Suprapubic skin (tissue), 4 donors: ENCODE results near the gene CHFR. TPM values are rescaled to one million over a fixed set of nuclear protein-coding genes. Genes with fewer than 3 reads are reported as not detected.
"Not testable (repeated sequence)": the region's sequence is repeated elsewhere in the genome, so short reads cannot be mapped to it uniquely, and the experiment has no call there.

Source experiments
- DNase-seq, 2 donors: peaks; one replicate each; pipeline ENCODE4 v3.0.0-alpha.2; 2019; ENCODE audit warnings: low spot score in 2 of 2
- H3K27ac ChIP-seq: fragments of 200-600 bp; sonication (generic); one replicate; pipeline ENCODE4 v1.5.1; 2019
- H3K27me3 ChIP-seq: fragments of 200-600 bp; sonication (generic); one replicate; pipeline ENCODE4 v1.5.1; 2019
- H3K36me3 ChIP-seq: fragments of 200-600 bp; sonication (generic); one replicate; pipeline ENCODE4 v1.5.1; 2019
- H3K4me1 ChIP-seq: fragments of 200-600 bp; sonication (generic); one replicate; pipeline ENCODE4 v1.5.1; 2019
- H3K4me3 ChIP-seq: fragments of 200-600 bp; sonication (generic); one replicate; pipeline ENCODE4 v1.5.1; 2019; ENCODE audit warnings: mild to moderate bottlenecking
- H3K9me3 ChIP-seq: fragments of 200-600 bp; sonication (generic); one replicate; pipeline ENCODE4 v1.5.1; 2019
- EP300 ChIP-seq: sonication (generic); formaldehyde crosslinking; IDR thresholded peaks from one replicate; pipeline ENCODE4 v1.6.1; 2017; ENCODE audit warnings: antibody characterized with exemption
- POLR2A ChIP-seq, 2 donors: fragments of 450-650 bp; IDR thresholded peaks; one replicate each; pipeline ENCODE4 v1.6.1; 2017; ENCODE audit warnings: antibody characterized with exemption in 2 of 2, mild to moderate bottlenecking in 2 of 2, moderate library complexity in 2 of 2
- POLR2AphosphoS5 ChIP-seq, 3 donors: sonication (generic); formaldehyde crosslinking; IDR thresholded peaks; one replicate each; pipeline ENCODE4 v1.6.1; 2017; ENCODE audit warnings: antibody characterized with exemption in 3 of 3
- WGBS: methylation state at CpG from one replicate; pipeline ENCODE4 v1.1.5; 2018; 5-methylcytosine and 5-hydroxymethylcytosine counted together
- total RNA-seq, 4 donors: library from RNA; depleted of rRNA; stranded (reverse); fragments of >200 nt; gene quantifications; one replicate each; pipeline ENCODE4 v1.1.0, GENCODE V29; 2016
- TF ChIP-seq, protein P1 (sequence below), 2 donors: fragments of 200-600 bp in 1 of 2; fragments of 450-650 bp in 1 of 2; sonication (generic) in 1 of 2; IDR thresholded peaks; one replicate each; pipeline ENCODE4 v1.5.1; 2016 to 2019; ENCODE audit warnings: antibody characterized with exemption in 2 of 2, mild to moderate bottlenecking in 1 of 2, moderate library complexity in 1 of 2

Gene CHFR
- total RNA-seq, 4 donors from 2014 or later: 31.4 to 57.9 (median 40.3) TPM

GRCh38 chr12:132809391-132809790, 78.0 kb downstream of the CHFR start:
- 65% methylated on average over 10 of the region's 13 CpGs for WGBS
- peaks cover 85% of the 10 kb centered on the region for H3K36me3 ChIP-seq

DNA sequence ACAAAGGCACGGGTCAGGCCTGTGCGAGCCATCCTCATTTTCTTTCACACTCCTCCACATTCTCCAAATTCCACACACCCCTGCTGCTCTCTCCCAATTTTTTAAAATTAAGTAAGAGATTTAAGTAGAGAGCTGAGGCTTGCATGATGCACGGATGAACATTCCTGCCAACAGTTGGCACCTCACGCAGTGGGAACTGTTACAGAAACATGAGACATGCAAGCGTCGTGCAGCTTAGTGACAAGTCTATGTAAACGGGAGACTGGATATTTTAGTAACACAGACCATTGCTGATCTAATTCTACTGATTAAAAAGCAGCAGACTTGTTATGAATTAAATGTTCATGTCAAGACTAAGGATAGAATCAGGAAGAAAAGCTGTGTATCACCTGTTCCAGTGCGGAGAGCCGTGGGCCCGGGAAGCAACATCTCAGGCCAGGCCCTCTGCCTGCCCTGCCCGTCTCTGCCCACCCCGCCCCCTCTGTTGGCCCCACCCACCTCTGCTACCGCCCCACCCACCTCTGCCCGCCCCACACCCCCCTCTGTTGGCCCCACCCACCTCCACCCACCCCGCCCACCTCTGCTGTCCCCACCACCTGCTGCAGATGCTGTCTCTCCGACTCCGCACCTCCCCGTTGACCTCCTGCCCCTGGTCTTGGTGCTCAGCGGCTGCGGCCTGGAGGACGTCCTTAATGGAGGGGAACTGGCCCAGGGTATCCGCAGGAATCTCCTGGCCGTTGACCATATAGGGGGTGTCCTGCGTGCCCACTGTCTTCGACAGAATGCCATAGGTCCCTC, 79.9 kb downstream of the CHFR start:
- TF ChIP-seq EP300 (no peak), POLR2A (IDR thresholded peaks at IDR 0.05) (no peak), POLR2AphosphoS5 (IDR thresholded peaks at IDR 0.05) (no peak)
- TF ChIP-seq, protein P1, sequence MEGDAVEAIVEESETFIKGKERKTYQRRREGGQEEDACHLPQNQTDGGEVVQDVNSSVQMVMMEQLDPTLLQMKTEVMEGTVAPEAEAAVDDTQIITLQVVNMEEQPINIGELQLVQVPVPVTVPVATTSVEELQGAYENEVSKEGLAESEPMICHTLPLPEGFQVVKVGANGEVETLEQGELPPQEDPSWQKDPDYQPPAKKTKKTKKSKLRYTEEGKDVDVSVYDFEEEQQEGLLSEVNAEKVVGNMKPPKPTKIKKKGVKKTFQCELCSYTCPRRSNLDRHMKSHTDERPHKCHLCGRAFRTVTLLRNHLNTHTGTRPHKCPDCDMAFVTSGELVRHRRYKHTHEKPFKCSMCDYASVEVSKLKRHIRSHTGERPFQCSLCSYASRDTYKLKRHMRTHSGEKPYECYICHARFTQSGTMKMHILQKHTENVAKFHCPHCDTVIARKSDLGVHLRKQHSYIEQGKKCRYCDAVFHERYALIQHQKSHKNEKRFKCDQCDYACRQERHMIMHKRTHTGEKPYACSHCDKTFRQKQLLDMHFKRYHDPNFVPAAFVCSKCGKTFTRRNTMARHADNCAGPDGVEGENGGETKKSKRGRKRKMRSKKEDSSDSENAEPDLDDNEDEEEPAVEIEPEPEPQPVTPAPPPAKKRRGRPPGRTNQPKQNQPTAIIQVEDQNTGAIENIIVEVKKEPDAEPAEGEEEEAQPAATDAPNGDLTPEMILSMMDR (IDR thresholded peaks at IDR 0.05): no peak
- WGBS: 74% methylated on average over 13 of the region's 25 CpGs
- H3K36me3 ChIP-seq: peaks cover 86% of the 10 kb centered on the region

More at GRCh38 chr12:132809391-132809790, 78.0 kb downstream of the CHFR start:
- not testable (repeated sequence) for H3K4me1 ChIP-seq, H3K9me3 ChIP-seq, DNase-seq, H3K4me3 ChIP-seq, H3K27me3 ChIP-seq, H3K27ac ChIP-seq
- TF ChIP-seq, protein P1 (IDR thresholded peaks at IDR 0.05): peak in 1 of 2 donors; percentile 28

GRCh38 chr12:132806857-132807256, 80.5 kb downstream of the CHFR start:
- Histone ChIP-seq H3K4me1 (no peaks in the 10 kb centered on the region), H3K27ac (no peak overlapping the region), H3K36me3 (peaks cover 87% of the 10 kb centered on the region), H3K9me3 (no peaks in the 10 kb centered on the region), H3K4me3 (no peak overlapping the region), H3K27me3 (no peaks in the 10 kb centered on the region)
- DNase-seq: no peak
- TF ChIP-seq, protein P1 (IDR thresholded peaks at IDR 0.05): no peak
- TF ChIP-seq EP300 (no peak), POLR2A (IDR thresholded peaks at IDR 0.05) (no peak), POLR2AphosphoS5 (IDR thresholded peaks at IDR 0.05) (no peak)
- WGBS: 89% methylated on average over 18 of the region's 18 CpGs

More for the DNA sequence above, 79.9 kb downstream of the CHFR start:
- no peak for DNase-seq
- H3K9me3 ChIP-seq: no peaks in the 10 kb centered on the region
- H3K4me3 ChIP-seq: no peak overlapping the region
- no peak overlapping the region for H3K27ac ChIP-seq
- no peaks in the 10 kb centered on the region for H3K4me1 ChIP-seq
- H3K27me3 ChIP-seq: no peaks in the 10 kb centered on the region

- Histone ChIP-seq H3K4me3 (no peak overlapping the region), H3K36me3 (peaks cover 97% of the 10 kb centered on the region), H3K27ac (no peak overlapping the region), H3K9me3 (no peaks in the 10 kb centered on the region), H3K4me1 (no peaks in the 10 kb centered on the region), H3K27me3 (no peaks in the 10 kb centered on the region)
- no peak for DNase-seq
- WGBS: 61% methylated on average over 14 of the region's 16 CpGs
- TF ChIP-seq POLR2A (IDR thresholded peaks at IDR 0.05) (no peak), POLR2AphosphoS5 (IDR thresholded peaks at IDR 0.05) (no peak), EP300 (no peak)
- TF ChIP-seq, protein P1 (IDR thresholded peaks at IDR 0.05): no peak
Measured at GRCh38 chr12:132804426-132804861, 83.0 kb downstream of the CHFR start.

GRCh38 chr12:132803888-132804287, 83.5 kb downstream of the CHFR start:
- H3K27me3 ChIP-seq: no peaks in the 10 kb centered on the region

More at GRCh38 chr12:132803888-132804287, 83.5 kb downstream of the CHFR start:
- TF ChIP-seq POLR2AphosphoS5 (IDR thresholded peaks at IDR 0.05) (no peak), EP300 (no peak), POLR2A (IDR thresholded peaks at IDR 0.05) (no peak)
- TF ChIP-seq, protein P1 (IDR thresholded peaks at IDR 0.05): no peak
- Histone ChIP-seq H3K4me3 (no peak overlapping the region), H3K4me1 (no peaks in the 10 kb centered on the region), H3K27ac (peak overlapping the region; percentile 8), H3K36me3 (peaks cover 97% of the 10 kb centered on the region), H3K9me3 (no peaks in the 10 kb centered on the region)
- peak in 1 of 2 donors; percentile 86 for DNase-seq
- 83% methylated on average over 15 of the region's 15 CpGs for WGBS
